K562 (cell line): ENCODE results near the gene FAM89B. TPM values are rescaled to one million over a fixed set of nuclear protein-coding genes. Genes with fewer than 3 reads are reported as not detected.

Experiments used
- BCL6 ChIP-seq: fragments of 250-450 bp; sonication (Bioruptor Pico); IDR thresholded peaks from 2 replicates; pipeline ENCODE4 v1.4.0; 2020
- CHD2 ChIP-seq: IDR thresholded peaks from 2 replicates; pipeline ENCODE4 v1.6.1; 2011; ENCODE audit warnings: low read depth, low read length
- ELK3 ChIP-seq: fragments of 450-650 bp; formaldehyde crosslinking; IDR thresholded peaks from 2 replicates; pipeline ENCODE4 v1.4.0; 2020; ENCODE audit warnings: mild to moderate bottlenecking
- EWSR1 ChIP-seq: fragments of 450-650 bp; IDR thresholded peaks from 2 replicates; pipeline ENCODE4 v1.6.1; 2018; ENCODE audit warnings: borderline replicate concordance, mild to moderate bottlenecking, low read depth, moderate library complexity; ENCODE audit not compliant: partially characterized antibody
- LARP7 ChIP-seq: fragments of 450-650 bp; IDR thresholded peaks from 2 replicates; pipeline ENCODE4 v1.6.1; 2016
- MTA1 ChIP-seq: fragments of 450-650 bp; IDR thresholded peaks from 2 replicates; pipeline ENCODE4 v1.6.1; 2017; ENCODE audit warnings: borderline replicate concordance
- RBM17 ChIP-seq: fragments of 200-400 bp; formaldehyde crosslinking; IDR thresholded peaks from 2 replicates; pipeline ENCODE4 v1.6.1; 2017; ENCODE audit warnings: low read depth, mild to moderate bottlenecking, low read length, borderline replicate concordance
- U2AF2 ChIP-seq: fragments of 200-400 bp; formaldehyde crosslinking; optimal IDR thresholded peaks from 2 replicates; pipeline ENCODE3; 2017; ENCODE audit warnings: low read depth, mild to moderate bottlenecking, low read length
- ZNF512 ChIP-seq: IDR thresholded peaks from 2 replicates; pipeline ENCODE4 v1.6.1; 2016; ENCODE audit warnings: missing genetic modification characterization, missing compliant biosample characterization
- ZNF780A ChIP-seq: fragments of 250-450 bp; sonication (Bioruptor Pico); IDR thresholded peaks from 2 replicates; pipeline ENCODE4 v1.5.0; 2021; ENCODE audit warnings: mild to moderate bottlenecking
- polyA plus RNA-seq, 8 experiments: library from polyadenylated mRNA; depleted of rRNA in 4 of 8; stranded (reverse) in 5 of 8; unstranded in 3 of 8; fragments of >200 nt; fragmentation: Nextera tagmentation in 2 of 8; fragmentation: Illumina TruSeq in 1 of 8; extraction: Ambion mirVana in 2 of 8; extraction: Trizol in 1 of 8; gene quantifications; 2 replicates each; pipeline versions ENCODE4 v1.2.1 to v1.2.3, GENCODE V29; 2011 to 2014; ENCODE audit warnings: inconsistent platforms in 1 of 8, missing spikeins in 1 of 8
- total RNA-seq, 7 experiments: library from RNA; depleted of rRNA in 6 of 7; stranded (reverse); fragments of >200 nt in 6 of 7; fragmentation: Illumina TruSeq in 2 of 7; extraction: Trizol in 2 of 7; gene quantifications; 2 replicates each; pipeline versions ENCODE4 v1.2.1 to v1.2.3, GENCODE V29; 2011 to 2021; ENCODE audit warnings: low replicate concordance in 1 of 7
- TF ChIP-seq, protein P1 (sequence below): fragments of 450-650 bp; IDR thresholded peaks from 2 replicates; pipeline ENCODE4 v1.6.1; 2016; ENCODE audit warnings: low read depth
- TF ChIP-seq, protein P2 (sequence below): fragments of 150-350 bp; IDR thresholded peaks from 2 replicates; pipeline ENCODE4 v1.6.1; 2014; ENCODE audit warnings: low read depth, mild to moderate bottlenecking, low read length, borderline replicate concordance

FAM89B gene
- total and polyA plus RNA-seq, 9 of the 15 experiments (the other 6 are each of a cell fraction or from before 2014, with no cell fraction given), result 0.32 to 27.6 (median 11.9) TPM

GRCh38 chr11:65540290-65541092, 31.8 kb upstream of the FAM89B start (continued):
- TF ChIP-seq, protein P1, sequence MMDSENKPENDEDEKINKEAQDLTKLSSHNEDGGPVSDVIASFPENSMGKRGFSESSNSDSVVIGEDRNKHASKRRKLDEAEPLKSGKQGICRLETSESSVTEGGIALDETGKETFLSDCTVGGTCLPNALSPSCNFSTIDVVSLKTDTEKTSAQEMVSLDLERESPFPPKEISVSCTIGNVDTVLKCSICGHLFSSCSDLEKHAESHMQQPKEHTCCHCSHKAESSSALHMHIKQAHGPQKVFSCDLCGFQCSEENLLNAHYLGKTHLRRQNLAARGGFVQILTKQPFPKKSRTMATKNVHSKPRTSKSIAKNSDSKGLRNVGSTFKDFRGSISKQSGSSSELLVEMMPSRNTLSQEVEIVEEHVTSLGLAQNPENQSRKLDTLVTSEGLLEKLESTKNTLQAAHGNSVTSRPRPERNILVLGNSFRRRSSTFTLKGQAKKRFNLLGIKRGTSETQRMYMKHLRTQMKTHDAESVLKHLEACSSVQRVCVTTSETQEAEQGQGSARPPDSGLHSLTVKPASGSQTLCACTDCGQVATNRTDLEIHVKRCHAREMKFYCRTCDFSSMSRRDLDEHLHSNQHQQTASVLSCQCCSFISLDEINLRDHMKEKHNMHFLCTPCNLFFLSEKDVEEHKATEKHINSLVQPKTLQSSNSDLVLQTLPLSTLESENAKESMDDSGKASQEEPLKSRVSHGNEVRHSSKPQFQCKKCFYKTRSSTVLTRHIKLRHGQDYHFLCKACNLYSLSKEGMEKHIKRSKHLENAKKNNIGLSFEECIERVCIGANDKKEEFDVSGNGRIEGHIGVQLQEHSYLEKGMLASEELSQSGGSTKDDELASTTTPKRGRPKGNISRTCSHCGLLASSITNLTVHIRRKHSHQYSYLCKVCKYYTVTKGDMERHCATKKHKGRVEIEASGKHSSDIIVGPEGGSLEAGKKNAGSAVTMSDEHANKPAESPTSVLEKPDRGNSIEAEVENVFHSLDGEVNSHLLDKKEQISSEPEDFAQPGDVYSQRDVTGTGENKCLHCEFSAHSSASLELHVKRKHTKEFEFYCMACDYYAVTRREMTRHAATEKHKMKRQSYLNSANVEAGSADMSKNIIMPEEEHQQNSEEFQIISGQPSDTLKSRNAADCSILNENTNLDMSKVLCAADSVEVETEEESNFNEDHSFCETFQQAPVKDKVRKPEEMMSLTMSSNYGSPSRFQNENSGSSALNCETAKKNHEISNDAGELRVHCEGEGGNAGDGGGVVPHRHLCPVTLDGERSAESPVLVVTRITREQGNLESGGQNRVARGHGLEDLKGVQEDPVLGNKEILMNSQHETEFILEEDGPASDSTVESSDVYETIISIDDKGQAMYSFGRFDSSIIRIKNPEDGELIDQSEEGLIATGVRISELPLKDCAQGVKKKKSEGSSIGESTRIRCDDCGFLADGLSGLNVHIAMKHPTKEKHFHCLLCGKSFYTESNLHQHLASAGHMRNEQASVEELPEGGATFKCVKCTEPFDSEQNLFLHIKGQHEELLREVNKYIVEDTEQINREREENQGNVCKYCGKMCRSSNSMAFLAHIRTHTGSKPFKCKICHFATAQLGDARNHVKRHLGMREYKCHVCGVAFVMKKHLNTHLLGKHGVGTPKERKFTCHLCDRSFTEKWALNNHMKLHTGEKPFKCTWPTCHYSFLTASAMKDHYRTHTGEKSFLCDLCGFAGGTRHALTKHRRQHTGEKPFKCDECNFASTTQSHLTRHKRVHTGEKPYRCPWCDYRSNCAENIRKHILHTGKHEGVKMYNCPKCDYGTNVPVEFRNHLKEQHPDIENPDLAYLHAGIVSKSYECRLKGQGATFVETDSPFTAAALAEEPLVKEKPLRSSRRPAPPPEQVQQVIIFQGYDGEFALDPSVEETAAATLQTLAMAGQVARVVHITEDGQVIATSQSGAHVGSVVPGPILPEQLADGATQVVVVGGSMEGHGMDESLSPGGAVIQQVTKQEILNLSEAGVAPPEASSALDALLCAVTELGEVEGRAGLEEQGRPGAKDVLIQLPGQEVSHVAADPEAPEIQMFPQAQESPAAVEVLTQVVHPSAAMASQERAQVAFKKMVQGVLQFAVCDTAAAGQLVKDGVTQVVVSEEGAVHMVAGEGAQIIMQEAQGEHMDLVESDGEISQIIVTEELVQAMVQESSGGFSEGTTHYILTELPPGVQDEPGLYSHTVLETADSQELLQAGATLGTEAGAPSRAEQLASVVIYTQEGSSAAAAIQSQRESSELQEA, result no peak
- no peak for TF ChIP-seq BCL6
- TF ChIP-seq ZNF780A (CRISPR knock-in tag), result no peak
- TF ChIP-seq EWSR1, result no peak
- TF ChIP-seq CHD2, result no peak
- TF ChIP-seq MTA1, result no peak; the same call in 1 of the 2 replicates
- TF ChIP-seq, protein P2, sequence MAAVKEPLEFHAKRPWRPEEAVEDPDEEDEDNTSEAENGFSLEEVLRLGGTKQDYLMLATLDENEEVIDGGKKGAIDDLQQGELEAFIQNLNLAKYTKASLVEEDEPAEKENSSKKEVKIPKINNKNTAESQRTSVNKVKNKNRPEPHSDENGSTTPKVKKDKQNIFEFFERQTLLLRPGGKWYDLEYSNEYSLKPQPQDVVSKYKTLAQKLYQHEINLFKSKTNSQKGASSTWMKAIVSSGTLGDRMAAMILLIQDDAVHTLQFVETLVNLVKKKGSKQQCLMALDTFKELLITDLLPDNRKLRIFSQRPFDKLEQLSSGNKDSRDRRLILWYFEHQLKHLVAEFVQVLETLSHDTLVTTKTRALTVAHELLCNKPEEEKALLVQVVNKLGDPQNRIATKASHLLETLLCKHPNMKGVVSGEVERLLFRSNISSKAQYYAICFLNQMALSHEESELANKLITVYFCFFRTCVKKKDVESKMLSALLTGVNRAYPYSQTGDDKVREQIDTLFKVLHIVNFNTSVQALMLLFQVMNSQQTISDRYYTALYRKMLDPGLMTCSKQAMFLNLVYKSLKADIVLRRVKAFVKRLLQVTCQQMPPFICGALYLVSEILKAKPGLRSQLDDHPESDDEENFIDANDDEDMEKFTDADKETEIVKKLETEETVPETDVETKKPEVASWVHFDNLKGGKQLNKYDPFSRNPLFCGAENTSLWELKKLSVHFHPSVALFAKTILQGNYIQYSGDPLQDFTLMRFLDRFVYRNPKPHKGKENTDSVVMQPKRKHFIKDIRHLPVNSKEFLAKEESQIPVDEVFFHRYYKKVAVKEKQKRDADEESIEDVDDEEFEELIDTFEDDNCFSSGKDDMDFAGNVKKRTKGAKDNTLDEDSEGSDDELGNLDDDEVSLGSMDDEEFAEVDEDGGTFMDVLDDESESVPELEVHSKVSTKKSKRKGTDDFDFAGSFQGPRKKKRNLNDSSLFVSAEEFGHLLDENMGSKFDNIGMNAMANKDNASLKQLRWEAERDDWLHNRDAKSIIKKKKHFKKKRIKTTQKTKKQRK, result no peak
- no peak for TF ChIP-seq LARP7
- TF ChIP-seq ELK3, result no peak
- TF ChIP-seq U2AF2, result no peak
- TF ChIP-seq ZNF512 (tag), result no peak
- no peak for TF ChIP-seq RBM17
